Testis (tissue), 2 donors: Measurements from ENCODE around the gene LTBR.

Experiments used
- POLR2A ChIP-seq: fragments of 450-650 bp; IDR thresholded peaks from one replicate; pipeline ENCODE4 v1.6.1; 2017; ENCODE audit warnings: antibody characterized with exemption, mild to moderate bottlenecking, moderate library complexity
- TF ChIP-seq, protein P1 (sequence below), 3 experiments: fragments of 450-650 bp in 2 of 3; fragments of 200-600 bp in 1 of 3; sonication (generic) in 1 of 3; IDR thresholded peaks; one replicate each; pipeline ENCODE4 v1.5.1; 2016 to 2019; ENCODE audit warnings: antibody characterized with exemption in 3 of 3, mild to moderate bottlenecking in 2 of 3, moderate library complexity in 1 of 3

GRCh38 chr12:6434205-6435140 is 50.5 kb downstream of the LTBR start:
- TF ChIP-seq, protein P1, sequence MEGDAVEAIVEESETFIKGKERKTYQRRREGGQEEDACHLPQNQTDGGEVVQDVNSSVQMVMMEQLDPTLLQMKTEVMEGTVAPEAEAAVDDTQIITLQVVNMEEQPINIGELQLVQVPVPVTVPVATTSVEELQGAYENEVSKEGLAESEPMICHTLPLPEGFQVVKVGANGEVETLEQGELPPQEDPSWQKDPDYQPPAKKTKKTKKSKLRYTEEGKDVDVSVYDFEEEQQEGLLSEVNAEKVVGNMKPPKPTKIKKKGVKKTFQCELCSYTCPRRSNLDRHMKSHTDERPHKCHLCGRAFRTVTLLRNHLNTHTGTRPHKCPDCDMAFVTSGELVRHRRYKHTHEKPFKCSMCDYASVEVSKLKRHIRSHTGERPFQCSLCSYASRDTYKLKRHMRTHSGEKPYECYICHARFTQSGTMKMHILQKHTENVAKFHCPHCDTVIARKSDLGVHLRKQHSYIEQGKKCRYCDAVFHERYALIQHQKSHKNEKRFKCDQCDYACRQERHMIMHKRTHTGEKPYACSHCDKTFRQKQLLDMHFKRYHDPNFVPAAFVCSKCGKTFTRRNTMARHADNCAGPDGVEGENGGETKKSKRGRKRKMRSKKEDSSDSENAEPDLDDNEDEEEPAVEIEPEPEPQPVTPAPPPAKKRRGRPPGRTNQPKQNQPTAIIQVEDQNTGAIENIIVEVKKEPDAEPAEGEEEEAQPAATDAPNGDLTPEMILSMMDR (IDR thresholded peaks at IDR 0.05): no peak
- TF ChIP-seq POLR2A: no peak
